Nephron progenitor cell (in vitro differentiated cells): Measurements from ENCODE around the gene MAN2A1.
"Not testable (repeated sequence)": the region's sequence is repeated elsewhere in the genome, so short reads cannot be mapped to it uniquely, and the experiment has no call there.

Experiments
- DNase-seq: peaks from one replicate; pipeline ENCODE4 v3.0.0; 2021
- H3K27ac Mint-ChIP-seq: 2 replicates; pipeline ENCODE4 v1.8.0; 2021; ENCODE audit warnings: mild to moderate bottlenecking, moderate library complexity, mixed read lengths
- H3K27me3 Mint-ChIP-seq: 2 replicates; pipeline ENCODE4 v1.8.0; 2021; ENCODE audit warnings: mild to moderate bottlenecking, low read depth, mixed read lengths; ENCODE audit not compliant: poor library complexity
- H3K36me3 Mint-ChIP-seq: 2 replicates; pipeline ENCODE4 v1.8.0; 2021; ENCODE audit warnings: low read depth, mixed read lengths
- H3K4me1 Mint-ChIP-seq: 2 replicates; pipeline ENCODE4 v1.8.0; 2021; ENCODE audit warnings: mixed read lengths
- H3K4me3 Mint-ChIP-seq: 2 replicates; pipeline ENCODE4 v1.8.0; 2021; ENCODE audit warnings: mild to moderate bottlenecking, moderate library complexity, mixed read lengths
- H3K9me3 Mint-ChIP-seq: 2 replicates; pipeline ENCODE4 v1.8.0; 2021; ENCODE audit warnings: mild to moderate bottlenecking, moderate library complexity, mixed read lengths
- TF ChIP-seq, protein P1 (sequence below): fragments of 200-600 bp; sonication (generic); IDR thresholded peaks from 2 replicates; pipeline ENCODE4 v1.5.0; 2021; ENCODE audit warnings: antibody characterized with exemption

Gene MAN2A1

DNA sequence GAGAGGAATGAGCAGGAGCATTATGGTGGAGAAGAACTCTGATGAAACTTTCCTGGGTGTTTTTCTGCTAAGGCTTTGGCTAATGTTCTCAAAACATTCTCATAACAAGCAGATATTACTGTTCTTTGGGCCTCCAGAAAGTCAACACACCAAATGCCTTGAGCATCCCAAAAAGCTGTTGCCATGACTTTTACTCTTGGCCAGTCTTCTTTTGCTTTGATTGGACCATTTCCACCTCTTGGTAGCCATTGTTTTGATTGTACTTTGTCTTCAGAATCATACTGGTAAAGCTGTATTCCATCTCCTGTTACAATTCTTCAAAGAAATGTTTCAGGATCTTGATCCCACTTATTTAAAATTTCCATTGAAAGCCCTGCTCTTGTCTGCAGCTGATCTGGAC lies 139.6 kb downstream of the MAN2A1 start:
- DNase-seq, result no peak
- Mint-ChIP-seq H3K36me3 (peaks cover 93% of the 10 kb centered on the region), H3K27ac (no peak overlapping the region), H3K9me3 (peaks cover 31% of the 10 kb centered on the region), H3K4me3 (no peak overlapping the region), H3K27me3 (peaks cover 4% of the 10 kb centered on the region), H3K4me1 (peaks cover 6% of the 10 kb centered on the region)
- TF ChIP-seq, protein P1, sequence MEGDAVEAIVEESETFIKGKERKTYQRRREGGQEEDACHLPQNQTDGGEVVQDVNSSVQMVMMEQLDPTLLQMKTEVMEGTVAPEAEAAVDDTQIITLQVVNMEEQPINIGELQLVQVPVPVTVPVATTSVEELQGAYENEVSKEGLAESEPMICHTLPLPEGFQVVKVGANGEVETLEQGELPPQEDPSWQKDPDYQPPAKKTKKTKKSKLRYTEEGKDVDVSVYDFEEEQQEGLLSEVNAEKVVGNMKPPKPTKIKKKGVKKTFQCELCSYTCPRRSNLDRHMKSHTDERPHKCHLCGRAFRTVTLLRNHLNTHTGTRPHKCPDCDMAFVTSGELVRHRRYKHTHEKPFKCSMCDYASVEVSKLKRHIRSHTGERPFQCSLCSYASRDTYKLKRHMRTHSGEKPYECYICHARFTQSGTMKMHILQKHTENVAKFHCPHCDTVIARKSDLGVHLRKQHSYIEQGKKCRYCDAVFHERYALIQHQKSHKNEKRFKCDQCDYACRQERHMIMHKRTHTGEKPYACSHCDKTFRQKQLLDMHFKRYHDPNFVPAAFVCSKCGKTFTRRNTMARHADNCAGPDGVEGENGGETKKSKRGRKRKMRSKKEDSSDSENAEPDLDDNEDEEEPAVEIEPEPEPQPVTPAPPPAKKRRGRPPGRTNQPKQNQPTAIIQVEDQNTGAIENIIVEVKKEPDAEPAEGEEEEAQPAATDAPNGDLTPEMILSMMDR, result no peak

DNA sequence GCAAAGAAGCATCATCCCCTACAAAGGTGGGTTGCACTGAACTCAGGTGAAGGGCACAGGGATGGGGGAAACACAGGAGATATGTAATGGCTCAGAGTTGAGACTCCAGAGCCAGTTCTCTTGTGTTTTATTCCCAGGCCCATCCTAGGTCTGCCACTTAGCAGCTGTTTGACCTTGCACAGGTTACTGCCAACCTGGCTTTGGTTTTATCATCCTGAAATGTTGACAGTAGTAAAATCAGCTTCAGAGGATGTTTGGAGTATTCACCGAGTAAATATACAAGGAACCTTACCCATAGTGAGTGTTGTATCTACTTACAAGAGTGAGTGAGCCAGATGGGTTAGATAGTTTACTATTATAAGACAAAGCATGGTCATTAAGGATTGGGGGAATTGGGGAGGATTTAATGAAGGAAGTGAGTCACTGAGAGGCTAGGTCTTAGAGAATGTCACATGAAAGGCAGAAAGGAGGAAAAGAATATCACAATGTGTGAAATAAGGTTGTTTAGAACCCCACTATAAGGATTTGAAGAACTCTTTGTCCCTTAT lies 141.3 kb downstream of the MAN2A1 start:
- Mint-ChIP-seq H3K27me3 (no peaks in the 10 kb centered on the region), H3K27ac (no peak overlapping the region), H3K9me3 (peaks cover 34% of the 10 kb centered on the region), H3K4me1 (peaks cover 14% of the 10 kb centered on the region), H3K36me3 (peaks cover 91% of the 10 kb centered on the region), H3K4me3 (no peak overlapping the region)
- TF ChIP-seq, protein P1, result no peak
- no peak for DNase-seq

DNA sequence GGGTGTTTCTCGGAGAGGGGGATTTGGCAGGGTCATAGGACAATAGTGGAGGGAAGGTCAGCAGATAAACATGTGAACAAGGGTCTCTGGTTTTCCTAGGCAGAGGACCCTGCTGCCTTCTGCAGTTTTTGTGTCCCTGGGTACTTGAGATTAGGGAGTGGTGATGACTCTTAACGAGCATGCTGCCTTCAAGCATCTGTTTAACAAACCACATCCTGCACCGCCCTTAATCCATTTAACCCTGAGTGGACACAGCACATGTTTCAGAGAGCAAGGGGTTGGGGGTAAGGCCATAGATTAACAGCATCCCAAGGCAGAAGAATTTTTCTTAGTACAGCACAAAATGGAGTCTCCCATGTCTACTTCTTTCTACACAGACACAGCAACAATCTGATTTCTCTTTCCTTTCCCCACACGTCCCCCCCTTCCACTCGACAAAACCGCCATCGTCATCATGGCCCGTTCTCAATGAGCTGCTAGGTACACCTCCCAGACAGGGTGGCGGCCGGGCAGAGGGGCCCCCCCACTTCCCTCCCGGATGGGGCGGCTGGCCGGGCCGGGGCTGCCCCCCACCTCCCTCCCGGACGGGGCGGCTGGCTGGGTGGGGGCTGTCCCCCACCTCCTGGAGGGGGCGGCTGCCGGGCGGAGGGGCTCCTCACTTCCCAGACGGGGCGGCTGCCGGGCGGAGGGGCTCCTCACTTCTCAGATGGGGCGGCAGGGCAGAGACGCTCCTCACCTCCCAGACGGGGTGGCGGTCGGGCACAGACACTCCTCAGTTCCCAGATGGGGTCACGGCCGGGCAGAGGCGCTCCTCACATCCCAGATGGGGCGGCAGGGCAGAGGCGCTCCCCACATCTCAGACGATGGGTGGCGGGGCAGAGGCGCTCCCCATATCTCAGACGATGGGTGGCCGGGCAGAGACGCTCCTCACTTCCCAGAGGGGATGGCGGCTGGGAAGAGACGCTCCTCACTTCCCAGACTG lies 142.8 kb downstream of the MAN2A1 start:
- not testable (repeated sequence) for H3K27me3 Mint-ChIP-seq, H3K4me3 Mint-ChIP-seq, DNase-seq, H3K27ac Mint-ChIP-seq
- H3K36me3 Mint-ChIP-seq, result peaks cover 77% of the 10 kb centered on the region
- peaks cover 29% of the 10 kb centered on the region for H3K4me1 Mint-ChIP-seq
- peaks cover 34% of the 10 kb centered on the region for H3K9me3 Mint-ChIP-seq

DNA sequence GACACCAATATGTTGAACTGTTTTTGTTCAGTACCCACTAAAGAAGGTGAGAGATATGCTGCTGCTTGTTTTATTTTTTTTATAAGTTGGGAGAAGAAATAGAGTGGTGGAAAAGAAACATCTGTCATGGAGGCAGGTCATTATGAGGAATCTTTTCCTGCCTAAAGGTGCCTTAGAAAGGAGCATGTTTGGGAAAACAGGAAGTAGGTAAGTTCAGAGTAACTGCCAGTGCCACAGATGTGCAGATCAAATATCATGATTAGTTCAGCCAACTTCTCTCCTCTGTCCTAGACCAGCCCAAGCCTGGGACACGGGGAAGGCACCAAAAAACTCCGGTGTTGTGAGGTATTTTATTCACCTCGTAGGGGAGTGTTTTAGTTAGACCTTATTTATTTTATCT lies 144.2 kb downstream of the MAN2A1 start:
- Mint-ChIP-seq H3K36me3 (peaks cover 77% of the 10 kb centered on the region), H3K27me3 (no peaks in the 10 kb centered on the region), H3K4me1 (peaks cover 37% of the 10 kb centered on the region), H3K4me3 (no peak overlapping the region), H3K9me3 (peaks cover 34% of the 10 kb centered on the region), H3K27ac (no peak overlapping the region)
- DNase-seq, result no peak
- TF ChIP-seq, protein P1, result no peak

DNA sequence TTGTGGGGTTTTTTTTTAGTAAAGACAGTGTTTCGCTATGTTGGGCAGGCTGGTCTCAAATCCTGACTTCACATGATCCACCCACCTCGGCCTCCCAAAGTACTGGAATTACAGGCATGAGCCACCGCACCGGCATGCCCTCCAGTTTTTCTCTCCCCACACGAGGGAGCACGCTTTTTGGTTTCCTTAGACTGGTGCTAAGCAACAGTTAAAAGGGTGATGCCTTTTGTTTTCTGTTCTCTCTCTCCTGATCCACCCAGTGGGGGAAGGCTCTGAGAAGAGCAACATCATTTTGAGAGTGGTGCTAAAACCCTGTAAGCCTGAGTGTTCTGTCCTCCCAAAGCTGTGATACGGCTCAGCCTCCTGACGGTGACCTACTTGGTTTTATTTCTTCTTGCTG lies 146.6 kb downstream of the MAN2A1 start:
- TF ChIP-seq, protein P1, result no peak

DNA sequence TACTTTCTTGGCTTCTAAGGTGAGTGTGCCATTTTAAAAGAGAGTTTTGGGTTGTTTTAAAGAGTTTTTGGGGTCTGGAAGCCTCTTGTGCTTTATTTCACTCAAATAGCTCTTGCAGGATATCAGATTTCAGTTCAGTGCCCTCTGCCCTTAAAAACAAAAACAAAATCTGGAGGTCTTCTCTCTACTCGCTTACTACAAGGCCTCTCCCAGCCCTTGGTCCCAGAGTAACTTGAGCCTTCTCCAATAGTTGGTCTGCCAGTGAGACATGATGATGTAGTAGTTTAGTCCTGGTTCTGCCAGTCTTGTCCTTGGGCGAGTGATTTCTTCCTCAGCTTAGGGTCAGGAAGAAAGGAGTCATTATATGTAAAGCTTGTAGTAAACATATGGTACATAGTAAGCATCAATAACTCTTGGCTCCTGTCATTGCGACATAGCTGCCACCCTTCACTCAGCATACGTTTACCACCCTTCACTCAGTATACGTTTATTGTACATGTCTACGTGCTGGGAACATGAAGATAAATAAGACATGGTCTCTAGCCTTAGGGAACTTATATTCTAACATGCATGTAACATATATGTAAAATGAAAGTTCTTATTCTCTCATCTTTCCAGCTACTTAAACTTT lies 147.6 kb downstream of the MAN2A1 start:
- TF ChIP-seq, protein P1, result no peak
- Mint-ChIP-seq H3K27me3 (no peaks in the 10 kb centered on the region), H3K4me3 (peak overlapping the region; percentile 32), H3K36me3 (peaks cover 80% of the 10 kb centered on the region), H3K4me1 (peaks cover 41% of the 10 kb centered on the region), H3K27ac (peak overlapping the region; percentile 90), H3K9me3 (peaks cover 26% of the 10 kb centered on the region)
- DNase-seq, result peak; percentile 23

More for the DNA sequence above, 146.6 kb downstream of the MAN2A1 start:
- Mint-ChIP-seq H3K36me3 (peaks cover 81% of the 10 kb centered on the region), H3K9me3 (peaks cover 35% of the 10 kb centered on the region), H3K27me3 (no peaks in the 10 kb centered on the region), H3K4me3 (no peak overlapping the region), H3K27ac (peak overlapping the region; percentile 97), H3K4me1 (peaks cover 41% of the 10 kb centered on the region)
- DNase-seq, result no peak
